SK-MEL-5 (cell line): Measurements from ENCODE around the gene WDR35. TPM values are rescaled to one million over a fixed set of nuclear protein-coding genes. Genes with fewer than 3 reads are reported as not detected.
"Not testable (repeated sequence)": the region's sequence is repeated elsewhere in the genome, so short reads cannot be mapped to it uniquely, and the experiment has no call there.

ENCODE experiments used
- DNase-seq: peaks from one replicate; pipeline ENCODE4 v3.0.0-alpha.2; 2016; ENCODE audit warnings: low read depth, low spot score
- in situ Hi-C: cut with HindIII; loops from 2 replicates; pipeline ENCODE4 v1.10.0; 2016; ENCODE audit warnings: low sequenced_read_pairs, high pct_unique_total_duplicates, low pct_unique_long_range_greater_than_20kb
- total RNA-seq: library from RNA; depleted of rRNA; stranded (reverse); fragments of >200 nt; shearing (Covaris generic); gene quantifications from 2 replicates; pipeline ENCODE4 v1.2.3, GENCODE V29; 2014

Gene WDR35
- total RNA-seq, 1 experiment from 2014 or later = 20.1 TPM

DNA sequence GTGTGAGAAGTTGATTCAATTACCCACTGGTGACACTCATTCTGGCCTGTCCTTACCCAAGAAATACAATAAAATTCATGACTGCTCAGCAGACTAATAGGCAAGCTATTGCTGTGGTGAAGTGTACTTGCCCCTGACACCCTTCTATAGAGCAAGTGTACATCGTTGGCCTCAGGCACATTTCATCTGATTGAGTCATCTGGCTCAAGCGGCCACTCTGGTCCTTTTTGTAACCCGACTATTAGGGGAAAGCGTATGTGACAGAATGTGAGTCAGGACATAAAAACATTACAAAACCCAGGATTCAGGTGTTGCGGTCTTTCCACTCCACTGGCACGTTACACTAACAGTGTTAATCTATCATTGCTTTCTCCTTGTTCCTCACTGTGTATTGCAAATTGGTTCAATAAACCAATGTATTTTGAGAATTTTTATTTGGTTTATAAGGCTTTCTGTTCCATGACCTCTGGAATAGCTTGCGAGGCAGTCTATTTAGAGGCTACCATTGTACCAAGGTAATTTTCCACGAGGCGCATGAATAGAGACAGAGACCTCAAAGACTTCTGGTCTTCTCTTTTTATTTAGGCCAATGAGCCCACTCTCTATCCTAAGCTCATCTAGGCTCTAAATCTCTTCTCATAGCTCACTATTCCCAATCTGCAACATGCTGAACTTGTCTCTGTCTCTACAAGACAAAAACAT is 77.9 kb downstream of the WDR35 start:
- no peak for DNase-seq
- in situ Hi-C loops = no loop called here

DNA sequence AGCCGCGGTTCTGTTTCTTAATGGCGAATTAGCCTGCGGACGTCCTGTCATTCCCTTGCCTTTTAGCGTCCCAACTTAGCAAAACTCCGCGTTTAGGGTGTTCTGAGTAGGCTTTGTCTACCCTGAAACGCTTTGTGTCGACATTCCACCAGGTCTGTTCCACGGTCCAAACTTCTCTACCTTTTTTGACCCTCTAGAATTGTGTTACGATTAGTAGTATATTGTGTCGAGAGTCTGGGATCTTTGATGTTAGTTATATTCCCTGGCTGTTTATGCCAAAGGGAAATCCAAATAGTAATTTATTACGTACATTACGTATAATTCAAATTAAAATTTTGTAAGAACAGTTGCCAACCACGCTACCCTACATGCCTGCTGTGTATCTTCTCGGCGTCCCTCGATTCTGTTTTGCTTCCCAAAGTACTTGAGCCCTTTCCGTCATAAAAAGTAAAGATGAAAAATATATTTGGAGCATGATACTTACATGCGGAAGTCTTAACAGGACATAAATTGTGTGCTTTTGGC is 87.6 kb downstream of the WDR35 start:
- in situ Hi-C loops = no loop called here
- peak; percentile 23 for DNase-seq

DNA sequence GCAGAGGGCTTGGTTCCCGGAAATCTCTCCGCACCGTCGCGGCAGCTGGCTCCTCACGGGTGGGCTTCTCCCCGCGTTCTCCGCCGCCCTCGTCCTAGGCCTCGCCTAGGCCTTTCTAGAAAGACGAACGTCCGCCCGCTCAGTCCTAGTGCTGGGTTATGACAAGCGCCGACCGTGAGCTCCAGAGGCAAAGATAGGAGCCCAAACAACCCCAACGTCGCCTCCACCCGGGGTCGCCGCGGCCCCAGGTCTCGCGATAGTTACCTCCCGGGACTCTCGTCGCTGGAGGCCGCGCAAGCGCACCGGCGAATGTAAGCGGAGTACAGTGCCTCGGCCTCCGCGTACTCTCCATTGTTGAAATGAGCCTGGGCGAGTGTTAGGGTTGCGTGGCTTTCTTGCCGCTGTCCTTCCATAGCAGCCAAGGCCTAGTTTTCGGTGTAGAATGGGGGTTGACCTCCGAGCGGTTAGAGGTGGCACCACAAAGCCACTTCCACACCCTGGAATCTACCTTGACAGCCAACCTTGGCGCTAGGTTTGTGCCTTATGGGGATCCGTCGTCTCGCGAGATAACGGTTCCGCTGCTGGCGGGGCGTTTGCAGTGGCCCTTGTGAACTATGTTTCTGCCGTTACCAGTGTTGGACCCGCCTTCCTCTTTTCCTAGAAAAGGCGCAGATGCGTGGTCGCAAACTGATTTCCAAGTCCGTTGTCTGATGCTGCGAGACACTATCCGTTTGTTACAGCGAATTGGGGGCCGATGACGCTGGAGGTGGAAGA is 88.3 kb downstream of the WDR35 start, which contains the start of gene TTC32:
TTC32 (minus strand) TSS at position 542 of the 774 bp plus-strand sequence; CDS start at position 413, 129 bp downstream.
- in situ Hi-C loops = no loop called here
- DNase-seq = peak; percentile 95

DNA sequence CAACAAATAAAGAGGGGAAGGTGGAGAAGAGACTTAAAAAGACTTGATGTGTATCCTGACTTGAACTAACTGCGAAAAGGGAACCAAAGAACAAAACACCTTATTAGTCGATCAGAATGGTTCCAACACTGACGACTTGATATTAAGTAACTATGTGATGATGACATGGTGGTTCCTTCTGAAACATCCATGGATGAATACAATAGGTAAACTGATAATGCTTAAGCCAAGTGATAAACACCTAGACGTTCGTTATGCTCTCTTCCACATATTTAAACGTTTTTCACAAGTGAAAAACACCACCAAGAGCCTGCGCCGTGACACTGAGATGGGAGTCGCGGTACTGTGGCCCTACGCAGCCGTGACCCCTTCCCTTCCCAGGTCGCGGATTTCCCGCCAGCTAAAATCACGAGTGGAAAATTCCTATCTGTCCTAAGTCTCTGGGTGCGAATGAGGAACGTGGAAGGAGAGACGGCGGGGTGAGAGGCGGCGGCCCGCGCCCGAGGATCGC is 88.9 kb downstream of the WDR35 start:
- peak; percentile 17 for DNase-seq
- in situ Hi-C loops = no loop called here

DNA sequence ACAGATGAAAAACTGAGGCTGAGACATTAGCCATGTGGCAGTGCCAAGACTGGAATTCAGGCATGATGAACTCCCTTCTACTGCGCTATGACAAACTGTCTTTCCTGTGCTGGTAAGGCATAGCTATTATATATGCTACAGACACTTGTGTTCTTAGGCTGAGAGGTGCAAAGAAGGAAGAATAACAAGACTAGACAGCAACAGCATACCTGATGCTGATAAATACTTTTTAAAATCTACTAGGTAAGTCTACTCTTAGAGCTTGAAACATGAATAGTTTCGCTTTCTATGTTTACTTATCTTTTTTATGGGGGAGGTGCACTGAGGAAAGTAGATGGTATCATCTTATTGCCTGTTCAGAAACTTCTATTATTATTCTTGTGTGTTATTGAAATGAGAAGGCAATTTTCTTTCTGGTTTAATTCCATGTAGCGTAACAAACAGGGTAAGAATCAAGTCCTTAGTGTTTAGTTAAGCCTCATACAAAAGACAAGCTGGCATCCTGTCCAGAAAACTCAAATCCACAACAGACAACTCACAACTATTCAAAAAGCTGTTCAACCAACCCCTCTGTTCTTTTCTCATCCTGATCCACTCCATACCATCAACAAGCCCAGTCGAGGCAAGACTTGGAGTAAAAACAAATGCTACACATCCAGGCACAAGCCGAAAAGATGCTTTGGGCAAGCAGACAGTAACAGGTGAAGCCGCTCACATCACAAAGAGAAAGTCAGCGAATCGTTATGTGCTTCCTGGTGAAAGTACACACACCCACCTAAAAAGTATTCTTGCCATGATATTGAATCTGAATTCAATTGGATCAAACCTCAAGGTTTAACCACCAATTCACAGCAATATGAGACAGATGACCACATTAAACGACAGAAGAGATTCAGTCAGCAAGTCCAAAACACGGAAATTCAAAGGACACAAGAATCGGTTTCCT is 89.6 kb downstream of the WDR35 start:
- in situ Hi-C loops = no loop called here

DNA sequence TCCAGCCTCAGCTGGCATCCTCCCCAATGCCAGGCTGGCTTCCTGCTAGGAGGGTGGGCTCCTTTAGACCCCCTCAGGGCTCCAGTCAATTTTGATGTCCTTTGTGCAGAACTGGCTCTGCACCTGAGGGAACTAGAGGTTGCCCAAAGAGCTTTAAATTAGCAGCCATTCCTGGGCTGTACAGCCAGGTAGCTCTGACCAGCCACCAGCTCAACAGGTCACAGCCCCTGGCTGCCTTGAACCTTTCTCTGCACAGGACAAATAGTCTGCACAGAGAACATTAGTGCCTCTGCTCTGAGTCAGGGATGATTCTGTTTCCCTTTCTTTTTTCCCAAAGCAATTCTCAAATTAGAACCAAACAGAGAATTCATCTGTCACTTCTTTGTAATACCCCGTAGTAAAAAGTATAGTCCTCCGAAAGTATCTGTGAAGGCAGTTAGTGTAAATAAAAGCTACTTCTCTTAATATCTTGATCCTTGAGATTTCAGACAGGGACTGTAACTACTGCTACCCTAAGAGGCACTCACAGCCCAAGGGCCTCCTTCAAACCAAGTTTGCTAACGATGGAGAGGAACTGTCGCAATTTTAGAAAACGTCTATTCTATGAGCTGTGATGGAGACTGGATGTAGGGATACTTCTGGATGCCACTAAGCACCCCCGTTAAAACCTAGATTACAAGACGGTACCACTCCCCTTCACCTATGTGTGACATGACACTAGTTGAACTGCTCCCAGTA is 91.1 kb downstream of the WDR35 start:
- in situ Hi-C loops = no loop called here
- no peak for DNase-seq

More for the DNA sequence above, 89.6 kb downstream of the WDR35 start:
- DNase-seq = no peak

DNA sequence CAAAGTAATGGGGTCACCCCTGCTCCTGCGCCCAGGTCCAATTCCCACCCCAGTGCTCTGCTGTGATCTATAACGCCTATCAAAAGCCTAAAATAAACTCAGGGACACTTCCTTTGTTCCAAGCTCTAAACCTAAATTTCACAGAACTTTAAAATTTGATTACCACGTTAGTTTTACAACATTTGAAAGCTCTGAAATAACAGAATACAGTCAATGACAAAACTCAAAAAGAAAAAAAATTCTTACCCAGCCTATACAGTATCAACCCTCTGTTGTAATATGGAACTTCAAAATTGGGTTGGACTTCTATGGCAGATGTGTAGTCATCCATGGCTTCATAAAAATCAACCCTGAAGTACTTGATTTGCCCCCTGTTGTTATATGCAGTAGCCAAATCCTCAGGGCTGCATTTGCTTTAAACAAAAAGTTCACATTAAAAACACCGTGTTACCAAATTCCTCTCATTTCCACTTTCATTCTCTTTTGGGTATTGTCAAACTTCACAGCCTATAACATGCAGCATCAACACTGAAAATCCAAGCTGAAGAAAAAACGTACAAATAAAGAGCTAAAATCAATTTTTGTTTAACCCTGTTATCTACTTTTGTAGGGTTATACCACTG is 92.2 kb downstream of the WDR35 start:
- in situ Hi-C loops = no loop called here
- DNase-seq = no peak

DNA sequence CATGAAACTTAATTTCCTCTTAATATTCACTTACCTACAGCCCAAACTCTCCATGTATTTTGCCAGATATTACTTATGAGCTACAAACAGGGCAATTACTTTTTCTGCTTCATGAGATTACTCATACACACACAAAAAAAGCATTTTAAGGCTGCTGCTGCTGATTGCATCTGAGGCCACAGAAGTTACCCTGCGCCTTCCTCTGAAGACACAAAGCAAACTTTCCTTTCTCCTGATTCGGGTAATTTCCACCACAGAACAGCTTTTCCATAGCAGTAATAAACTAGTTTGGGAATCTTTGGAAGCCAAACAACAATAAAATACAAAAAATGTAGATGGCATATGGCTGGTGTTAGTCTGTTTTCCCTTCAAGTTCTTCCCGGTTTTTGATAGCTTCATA is 94.4 kb downstream of the WDR35 start:
- no peak for DNase-seq
- in situ Hi-C loops = no loop called here

DNA sequence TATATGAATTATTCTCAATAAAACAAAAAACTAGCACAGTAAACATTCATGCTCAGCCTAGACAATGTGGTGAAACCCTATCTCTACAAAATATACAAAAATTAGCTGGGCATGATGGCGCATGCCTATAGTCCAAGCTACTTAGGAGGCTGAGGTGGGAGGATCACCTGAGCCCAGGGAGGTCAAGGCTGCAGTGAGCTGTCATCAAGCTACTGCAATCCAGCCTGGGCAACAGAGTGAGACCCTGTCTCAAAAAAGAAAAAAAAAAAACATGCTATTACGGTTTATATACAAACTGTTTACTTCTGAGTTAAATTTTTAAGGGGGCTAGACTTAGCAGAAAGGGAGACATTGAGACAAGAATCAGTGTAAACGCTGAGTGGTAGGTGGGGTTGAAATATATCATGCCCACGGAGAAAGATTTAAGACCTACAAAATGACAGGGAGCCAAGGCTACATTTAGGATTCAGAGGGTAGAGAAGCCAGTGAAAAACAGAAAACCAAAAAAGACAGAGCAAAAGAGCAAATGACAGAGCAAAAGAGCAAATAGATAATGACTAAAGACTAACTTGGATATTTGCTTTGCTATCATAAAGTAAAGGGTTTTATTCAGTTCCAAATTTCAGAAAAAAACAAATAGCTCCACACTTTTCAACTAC is 95.6 kb downstream of the WDR35 start:
- in situ Hi-C loops = no loop called here
- DNase-seq = no peak

DNA sequence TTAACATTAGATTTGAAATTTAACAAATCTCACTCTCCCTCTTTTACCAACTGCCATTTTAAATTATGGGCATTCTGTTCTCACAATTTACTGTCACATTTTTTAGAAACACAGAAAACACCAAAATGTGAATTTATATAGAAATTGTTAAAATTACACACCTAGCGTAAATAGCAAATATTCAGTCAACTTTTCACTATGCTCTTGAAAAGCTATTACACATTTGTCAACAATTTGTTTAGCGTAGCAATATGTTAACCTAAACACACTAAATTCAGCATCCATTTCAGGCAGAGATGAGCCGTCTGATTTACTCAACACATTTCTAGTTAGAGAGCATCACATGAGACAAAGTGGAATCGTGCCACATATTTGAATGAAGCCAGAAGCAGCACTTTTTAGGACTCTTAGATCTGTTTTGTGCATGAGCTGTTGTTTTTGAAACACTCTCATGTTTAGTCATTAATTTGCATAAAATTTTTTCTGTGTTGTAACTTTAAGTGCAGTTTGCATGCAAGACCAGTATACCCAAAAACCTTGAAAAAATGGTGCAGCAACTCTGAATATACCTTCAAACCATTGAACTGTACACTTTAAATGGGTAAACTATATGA is 96.3 kb downstream of the WDR35 start:
- no peak for DNase-seq
- in situ Hi-C loops = no loop called here

DNA sequence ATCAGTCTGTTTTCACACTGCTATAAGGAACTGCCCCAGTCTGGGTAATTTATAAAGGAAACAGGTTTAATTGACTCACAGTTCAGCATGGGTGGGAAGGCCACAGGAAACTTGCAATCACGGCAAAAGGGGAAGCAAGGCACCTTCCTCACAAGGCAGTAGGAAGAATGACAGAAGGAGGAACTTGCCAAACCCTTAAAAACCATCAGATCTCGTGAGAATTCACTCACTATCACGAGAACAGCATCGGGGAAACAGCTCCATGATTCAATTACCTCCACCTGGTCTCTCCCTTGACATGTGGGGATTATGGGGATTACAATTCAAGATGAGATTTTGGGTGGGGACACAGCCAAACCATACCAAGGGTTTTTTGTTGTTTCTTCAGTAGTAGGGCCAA is 97.9 kb downstream of the WDR35 start:
- in situ Hi-C loops, DNase-seq: not testable (repeated sequence)

DNA sequence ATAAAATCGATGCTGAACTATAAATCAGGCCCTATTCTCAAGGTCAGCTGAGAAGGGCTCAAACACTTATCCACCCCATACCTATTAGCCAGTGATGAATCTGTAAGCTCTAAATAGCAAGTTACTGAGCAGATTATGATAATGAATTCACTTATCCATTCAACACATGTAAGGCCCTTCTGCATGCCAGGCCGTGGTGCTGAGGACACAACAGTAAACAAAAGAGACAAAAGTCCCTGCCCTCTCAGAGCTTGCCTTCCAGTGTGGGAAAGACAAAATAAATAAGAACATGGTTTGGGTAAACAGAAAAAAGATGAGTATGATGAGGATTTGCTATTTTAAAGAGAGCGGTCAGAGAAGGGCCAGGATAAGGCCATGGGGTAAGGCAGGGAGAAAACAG is 99.8 kb downstream of the WDR35 start:
- in situ Hi-C loops = no loop called here
- DNase-seq = no peak

DNA sequence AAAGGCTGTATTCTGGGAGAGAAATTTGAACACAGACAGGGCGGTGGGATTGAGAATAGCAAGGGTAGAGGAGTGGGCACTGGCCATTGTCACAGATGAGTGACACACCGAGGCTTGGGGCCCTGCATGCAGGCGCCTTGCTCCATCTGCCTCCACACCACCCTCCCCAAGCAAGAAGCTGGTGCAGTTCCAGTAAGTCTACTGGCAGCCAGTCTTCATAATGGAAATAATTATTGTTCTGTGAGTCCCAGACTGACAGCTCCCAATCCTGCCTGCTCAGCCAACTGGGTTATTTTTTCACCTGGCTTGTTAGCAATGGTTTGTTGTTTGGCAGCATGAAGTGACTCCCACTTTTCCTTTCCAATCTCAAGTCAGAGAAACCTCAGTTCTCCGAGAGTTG is 101.1 kb downstream of the WDR35 start:
- no peak for DNase-seq
- in situ Hi-C loops = no loop called here

DNA sequence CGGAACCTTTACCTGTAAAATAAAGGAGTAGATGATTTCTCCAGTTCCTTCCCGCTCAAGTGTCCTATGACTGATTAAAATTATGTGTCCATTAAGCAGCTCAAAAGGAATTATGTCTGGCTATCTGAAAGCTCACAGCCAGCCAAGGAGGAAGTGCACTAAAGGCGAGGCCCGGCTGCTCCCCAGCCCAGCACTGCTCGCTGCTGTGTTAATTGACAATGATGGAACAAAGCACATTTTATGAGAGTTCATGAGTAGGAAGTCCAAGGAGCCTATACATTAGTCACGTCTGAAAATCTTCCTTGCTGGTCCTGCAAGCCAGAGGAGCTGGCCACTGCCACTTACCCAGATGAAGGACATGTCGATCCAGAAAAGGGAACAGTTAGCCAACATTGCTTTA is 102.4 kb downstream of the WDR35 start:
- in situ Hi-C loops = no loop called here
- no peak for DNase-seq

DNA sequence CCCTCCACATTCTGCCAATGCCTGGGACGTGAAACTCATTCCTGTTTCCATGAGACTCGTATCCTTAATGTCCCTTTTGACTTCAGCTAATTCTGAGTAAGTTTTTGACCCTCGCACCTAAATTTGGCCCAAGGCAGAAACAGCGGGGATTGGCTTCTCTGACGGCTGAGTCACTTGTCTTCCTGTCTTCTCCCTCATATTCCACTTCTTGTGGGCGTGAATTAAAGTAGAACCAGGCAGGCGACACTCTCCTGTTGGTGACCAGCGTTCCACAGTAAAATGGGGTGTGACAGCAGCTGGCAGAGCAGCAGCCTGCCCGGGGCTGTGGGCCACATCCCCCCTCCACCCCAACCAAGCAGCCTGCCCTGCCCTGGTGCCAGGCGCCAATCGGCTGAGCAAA is 103.6 kb downstream of the WDR35 start:
- DNase-seq = no peak
- in situ Hi-C loops = no loop called here

DNA sequence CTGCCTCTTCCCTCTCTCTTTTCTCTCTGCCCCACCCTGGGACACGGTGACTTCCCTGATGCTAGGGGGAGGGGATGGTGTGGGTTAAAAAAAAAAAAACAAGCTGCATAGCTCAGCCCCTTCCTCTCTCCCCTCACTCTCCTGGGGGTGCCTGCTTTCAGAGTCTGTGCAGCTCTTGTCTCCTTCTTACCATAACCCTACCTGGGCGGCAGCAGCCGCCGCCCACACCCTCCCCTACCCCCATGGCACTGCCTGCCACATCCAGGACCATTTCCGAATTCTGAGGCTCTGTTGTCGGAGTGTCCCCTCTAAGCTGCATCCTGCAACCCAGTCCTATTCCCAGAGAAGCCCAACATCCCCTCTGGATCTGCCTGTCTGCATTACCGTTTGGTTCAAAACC is 104.1 kb downstream of the WDR35 start:
- in situ Hi-C loops = no loop called here
- no peak for DNase-seq
